ENCODE measurements around the gene FOXF1. TPM values are rescaled to one million over a fixed set of nuclear protein-coding genes. Genes with fewer than 3 reads are reported as not detected.

The FOXF1 gene
- polyA plus RNA-seq, 3 donors = not detected

GRCh38 chr16:86495357-86495701 is 15.0 kb upstream of the FOXF1 start:
- peaks cover 85 to 93% (median 86%) of the 10 kb centered on the region in 3 donors for H3K27me3 Mint-ChIP-seq (ENCODE audit: low read depth in 3 of 3)
- DNase-seq = no peak
- no peaks in the 10 kb centered on the region for H3K36me3 Mint-ChIP-seq
- H3K4me3 ChIP-seq (replicated peaks in 1 of 3; ENCODE audit: low read depth in 2 of 3, low read length in 3 of 3) = no peak overlapping the region
- H2AFZ ChIP-seq (ENCODE audit: insufficient read depth, low read depth, low read length, poor library complexity, severe bottlenecking) = no peak overlapping the region
- peaks cover 0 to 10% (median 4%) of the 10 kb centered on the region in 7 donors for H3K9me3 Mint-ChIP-seq
- H3K27ac ChIP-seq (ENCODE audit: low read depth in 1 of 2, low read length in 2 of 2) = no peak overlapping the region
- H3K9ac ChIP-seq (ENCODE audit: insufficient read depth, low read length, poor library complexity, severe bottlenecking) = no peak overlapping the region
- peak overlapping the region in 1 of 2 donors; percentile 65 for H3K4me3 Mint-ChIP-seq
- no peak overlapping the region for H3K4me2 ChIP-seq (replicated peaks; ENCODE audit: extremely low read depth, low read length, poor library complexity, severe bottlenecking)
- 10% methylated on average over 5 of the region's 10 CpGs for WGBS (ENCODE audit: insufficient coverage)
- H4K20me1 ChIP-seq (ENCODE audit: insufficient read depth, low read length) = no peaks in the 10 kb centered on the region
- TF ChIP-seq, protein P1, sequence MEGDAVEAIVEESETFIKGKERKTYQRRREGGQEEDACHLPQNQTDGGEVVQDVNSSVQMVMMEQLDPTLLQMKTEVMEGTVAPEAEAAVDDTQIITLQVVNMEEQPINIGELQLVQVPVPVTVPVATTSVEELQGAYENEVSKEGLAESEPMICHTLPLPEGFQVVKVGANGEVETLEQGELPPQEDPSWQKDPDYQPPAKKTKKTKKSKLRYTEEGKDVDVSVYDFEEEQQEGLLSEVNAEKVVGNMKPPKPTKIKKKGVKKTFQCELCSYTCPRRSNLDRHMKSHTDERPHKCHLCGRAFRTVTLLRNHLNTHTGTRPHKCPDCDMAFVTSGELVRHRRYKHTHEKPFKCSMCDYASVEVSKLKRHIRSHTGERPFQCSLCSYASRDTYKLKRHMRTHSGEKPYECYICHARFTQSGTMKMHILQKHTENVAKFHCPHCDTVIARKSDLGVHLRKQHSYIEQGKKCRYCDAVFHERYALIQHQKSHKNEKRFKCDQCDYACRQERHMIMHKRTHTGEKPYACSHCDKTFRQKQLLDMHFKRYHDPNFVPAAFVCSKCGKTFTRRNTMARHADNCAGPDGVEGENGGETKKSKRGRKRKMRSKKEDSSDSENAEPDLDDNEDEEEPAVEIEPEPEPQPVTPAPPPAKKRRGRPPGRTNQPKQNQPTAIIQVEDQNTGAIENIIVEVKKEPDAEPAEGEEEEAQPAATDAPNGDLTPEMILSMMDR (IDR thresholded peaks at IDR 0.05) = no peak
- no peaks in the 10 kb centered on the region for H3K4me1 ChIP-seq (ENCODE audit: control insufficient read depth in 1 of 2, insufficient read depth in 2 of 2, low read length in 2 of 2)
- no peaks in the 10 kb centered on the region for H3K4me1 Mint-ChIP-seq
- H3K27me3 ChIP-seq (ENCODE audit: control insufficient read depth in 2 of 2, insufficient read depth in 2 of 2, low read length in 2 of 2) = peaks cover 70 to 89% of the 10 kb centered on the region in 2 donors
- no peaks in the 10 kb centered on the region for H3K79me2 ChIP-seq (ENCODE audit: insufficient read depth, low read length)
- no peak overlapping the region for H3K27ac Mint-ChIP-seq
- intact Hi-C loops (cut with micrococcal nuclease) = no loop called here
- peaks cover 0 to 33% of the 10 kb centered on the region in 2 donors for H3K9me3 ChIP-seq (replicated peaks in 1 of 2; ENCODE audit: control insufficient read depth in 1 of 2, insufficient read depth in 1 of 2, low read length in 2 of 2)
- no peaks in the 10 kb centered on the region for H3K36me3 ChIP-seq (replicated peaks in 1 of 2; ENCODE audit: control insufficient read depth in 1 of 2, insufficient read depth in 2 of 2, low read length in 2 of 2)

DNA sequence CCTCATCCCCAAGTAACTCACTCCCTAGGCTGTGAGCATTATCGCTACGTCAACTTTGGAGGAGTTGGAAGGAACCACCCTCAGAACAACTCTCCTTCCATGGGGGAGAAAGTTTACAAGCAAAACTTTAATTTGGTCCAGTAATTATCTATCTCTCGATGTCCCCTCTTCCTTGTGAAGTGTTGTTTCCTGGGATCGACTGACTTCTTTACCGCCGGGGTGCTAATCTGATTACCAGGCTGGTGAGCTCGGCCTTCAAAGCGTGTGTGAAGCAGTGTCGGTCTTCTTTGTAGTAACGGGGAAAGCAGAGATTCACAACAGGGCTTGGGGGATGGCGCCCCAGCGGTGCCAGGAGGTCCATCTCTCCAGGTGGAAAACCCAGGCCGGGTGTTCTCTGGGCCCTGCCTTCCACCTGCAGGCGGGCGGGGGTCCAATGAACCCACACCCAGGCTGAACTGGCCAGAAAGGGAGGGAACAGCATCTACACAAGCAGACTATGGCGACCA is 14.5 kb upstream of the FOXF1 start:
- H3K27me3 ChIP-seq (ENCODE audit: control insufficient read depth in 2 of 2, insufficient read depth in 2 of 2, low read length in 2 of 2) = peaks cover 74 to 92% of the 10 kb centered on the region in 2 donors
- Mint-ChIP-seq H3K36me3 (no peaks in the 10 kb centered on the region), H3K4me3 (peak overlapping the region in 1 of 2 donors; percentile 65), H3K4me1 (no peaks in the 10 kb centered on the region), H3K27ac (no peak overlapping the region), H3K9me3 (peaks cover 0 to 10% (median 4%) of the 10 kb centered on the region in 7 donors), H3K27me3 (ENCODE audit: low read depth in 3 of 3) (peaks cover 87 to 96% (median 88%) of the 10 kb centered on the region in 3 donors)
- H3K4me2 ChIP-seq (replicated peaks; ENCODE audit: extremely low read depth, low read length, poor library complexity, severe bottlenecking) = no peak overlapping the region
- no peaks in the 10 kb centered on the region for H4K20me1 ChIP-seq (ENCODE audit: insufficient read depth, low read length)
- H2AFZ ChIP-seq (ENCODE audit: insufficient read depth, low read depth, low read length, poor library complexity, severe bottlenecking) = no peak overlapping the region
- no peak for DNase-seq
- no peaks in the 10 kb centered on the region for H3K79me2 ChIP-seq (ENCODE audit: insufficient read depth, low read length)
- intact Hi-C loops (cut with micrococcal nuclease) = no loop called here
- no peaks in the 10 kb centered on the region for H3K4me1 ChIP-seq (ENCODE audit: control insufficient read depth in 1 of 2, insufficient read depth in 2 of 2, low read length in 2 of 2)
- no peaks in the 10 kb centered on the region for H3K36me3 ChIP-seq (replicated peaks in 1 of 2; ENCODE audit: control insufficient read depth in 1 of 2, insufficient read depth in 2 of 2, low read length in 2 of 2)
- WGBS (ENCODE audit: insufficient coverage) = 11% methylated on average over 12 of the region's 16 CpGs
- peaks cover 0 to 34% of the 10 kb centered on the region in 2 donors for H3K9me3 ChIP-seq (replicated peaks in 1 of 2; ENCODE audit: control insufficient read depth in 1 of 2, insufficient read depth in 1 of 2, low read length in 2 of 2)
- H3K4me3 ChIP-seq (replicated peaks in 1 of 3; ENCODE audit: low read depth in 2 of 3, low read length in 3 of 3) = no peak overlapping the region
- TF ChIP-seq, protein P1 (IDR thresholded peaks at IDR 0.05) = no peak
- H3K9ac ChIP-seq (ENCODE audit: insufficient read depth, low read length, poor library complexity, severe bottlenecking) = no peak overlapping the region
- H3K27ac ChIP-seq (ENCODE audit: low read depth in 1 of 2, low read length in 2 of 2) = no peak overlapping the region
